ENCODE results near the gene MEGF11. TPM values are rescaled to one million over a fixed set of nuclear protein-coding genes. Genes with fewer than 3 reads are reported as not detected.

The MEGF11 gene
- total RNA-seq, 1 experiment from 2014 or later = 0.09 TPM

DNA sequence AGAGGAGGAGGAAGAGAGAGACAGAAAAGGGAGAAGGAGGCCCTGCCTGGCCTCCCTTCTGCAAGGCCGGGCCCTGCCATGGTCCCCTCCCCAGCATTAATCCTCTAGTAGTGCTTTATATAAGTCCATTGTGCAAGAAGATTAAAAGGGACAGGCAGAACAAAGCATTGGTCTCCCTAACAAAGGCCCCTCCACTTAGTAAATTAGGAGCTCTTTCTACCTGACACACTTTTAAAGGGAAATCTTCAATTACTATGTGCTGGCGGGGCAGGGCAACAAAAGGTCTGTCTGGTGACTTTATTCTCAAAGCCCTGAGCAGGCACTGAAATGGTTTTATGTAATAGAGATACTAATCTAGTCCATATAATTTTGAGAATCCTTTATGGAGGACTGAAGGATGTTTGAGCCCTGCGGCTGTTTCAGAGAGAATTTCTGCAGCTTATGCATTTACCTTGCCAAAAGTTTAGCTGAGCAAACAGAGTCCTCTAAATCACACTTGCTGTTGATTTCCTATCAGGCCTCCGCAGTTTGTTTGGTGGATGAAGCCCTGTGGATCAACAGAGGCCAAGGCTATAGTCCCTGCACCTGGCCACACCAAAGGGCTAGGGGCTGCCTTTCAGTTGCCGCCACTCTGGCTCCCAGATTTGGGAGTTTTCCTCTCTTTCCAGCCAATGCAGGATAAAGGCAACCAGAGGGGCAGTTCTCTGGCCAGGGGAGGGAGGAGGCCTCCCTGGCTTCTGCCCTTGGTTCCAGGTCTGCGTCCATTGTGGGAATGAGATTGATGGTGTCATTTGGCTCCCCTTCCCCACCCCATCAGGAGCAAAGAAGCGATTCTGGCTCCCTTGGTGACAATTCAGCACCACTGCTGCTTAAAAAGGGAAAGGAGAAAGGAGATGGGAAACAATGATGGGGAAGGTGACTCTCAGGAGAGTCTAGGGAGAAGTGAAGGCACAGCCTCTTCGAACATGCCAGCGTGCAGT is 148.0 kb downstream of the MEGF11 start:
- ChIA-PET CTCF (no interaction called here), POLR2A (no interaction called here)
- Mint-ChIP-seq H3K4me3 (ENCODE audit: unreplicated experiment) (no peak overlapping the region), H3K4me1 (ENCODE audit: insufficient read depth, unreplicated experiment) (no peaks in the 10 kb centered on the region), H3K36me3 (ENCODE audit: insufficient read depth, unreplicated experiment) (no peaks in the 10 kb centered on the region), H3K9me3 (ENCODE audit: unreplicated experiment) (no peaks in the 10 kb centered on the region), H3K27me3 (ENCODE audit: insufficient read depth, unreplicated experiment) (peaks cover 88% of the 10 kb centered on the region), H3K27ac (ENCODE audit: low read depth, unreplicated experiment) (no peak overlapping the region)
- DNase-seq (ENCODE audit: unreplicated experiment) = no peak
- BruUV-seq (replicated peaks) = no TSS peak
- TF ChIP-seq, protein P1, sequence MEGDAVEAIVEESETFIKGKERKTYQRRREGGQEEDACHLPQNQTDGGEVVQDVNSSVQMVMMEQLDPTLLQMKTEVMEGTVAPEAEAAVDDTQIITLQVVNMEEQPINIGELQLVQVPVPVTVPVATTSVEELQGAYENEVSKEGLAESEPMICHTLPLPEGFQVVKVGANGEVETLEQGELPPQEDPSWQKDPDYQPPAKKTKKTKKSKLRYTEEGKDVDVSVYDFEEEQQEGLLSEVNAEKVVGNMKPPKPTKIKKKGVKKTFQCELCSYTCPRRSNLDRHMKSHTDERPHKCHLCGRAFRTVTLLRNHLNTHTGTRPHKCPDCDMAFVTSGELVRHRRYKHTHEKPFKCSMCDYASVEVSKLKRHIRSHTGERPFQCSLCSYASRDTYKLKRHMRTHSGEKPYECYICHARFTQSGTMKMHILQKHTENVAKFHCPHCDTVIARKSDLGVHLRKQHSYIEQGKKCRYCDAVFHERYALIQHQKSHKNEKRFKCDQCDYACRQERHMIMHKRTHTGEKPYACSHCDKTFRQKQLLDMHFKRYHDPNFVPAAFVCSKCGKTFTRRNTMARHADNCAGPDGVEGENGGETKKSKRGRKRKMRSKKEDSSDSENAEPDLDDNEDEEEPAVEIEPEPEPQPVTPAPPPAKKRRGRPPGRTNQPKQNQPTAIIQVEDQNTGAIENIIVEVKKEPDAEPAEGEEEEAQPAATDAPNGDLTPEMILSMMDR (IDR thresholded peaks at IDR 0.05; ENCODE audit: unreplicated experiment) = no peak
- intact Hi-C loops (cut with micrococcal nuclease) = no loop called here

DNA sequence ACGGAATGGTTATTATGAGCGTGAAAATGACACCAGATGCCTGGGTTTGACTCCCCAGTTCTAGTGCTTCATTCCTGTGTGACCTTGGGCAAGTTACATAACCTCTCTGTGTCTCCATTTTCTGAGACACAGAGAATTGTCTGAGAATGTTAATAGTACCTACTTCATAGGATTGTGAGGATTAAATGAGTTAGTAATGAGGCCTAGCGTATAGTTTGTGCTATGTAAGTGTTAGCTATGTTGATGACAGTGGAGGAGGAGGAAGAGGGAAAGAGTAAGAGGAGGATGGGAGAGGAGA is 150.3 kb downstream of the MEGF11 start:
- Mint-ChIP-seq H3K27me3 (ENCODE audit: insufficient read depth, unreplicated experiment) (peaks cover 84% of the 10 kb centered on the region), H3K9me3 (ENCODE audit: unreplicated experiment) (no peaks in the 10 kb centered on the region), H3K27ac (ENCODE audit: low read depth, unreplicated experiment) (no peak overlapping the region), H3K4me3 (ENCODE audit: unreplicated experiment) (no peak overlapping the region), H3K36me3 (ENCODE audit: insufficient read depth, unreplicated experiment) (no peaks in the 10 kb centered on the region), H3K4me1 (ENCODE audit: insufficient read depth, unreplicated experiment) (no peaks in the 10 kb centered on the region)
- TF ChIP-seq, protein P1 (IDR thresholded peaks at IDR 0.05; ENCODE audit: unreplicated experiment) = no peak
- BruUV-seq (replicated peaks) = no TSS peak
- DNase-seq (ENCODE audit: unreplicated experiment) = no peak
- CTCF ChIA-PET = interaction anchor here (0.7 kb wide), 1 partner anchor 11 kb away, joined by 4 read pairs; no protein-coding TSS in a partner anchor
- POLR2A ChIA-PET = no interaction called here
- intact Hi-C loops (cut with micrococcal nuclease) = no loop called here

DNA sequence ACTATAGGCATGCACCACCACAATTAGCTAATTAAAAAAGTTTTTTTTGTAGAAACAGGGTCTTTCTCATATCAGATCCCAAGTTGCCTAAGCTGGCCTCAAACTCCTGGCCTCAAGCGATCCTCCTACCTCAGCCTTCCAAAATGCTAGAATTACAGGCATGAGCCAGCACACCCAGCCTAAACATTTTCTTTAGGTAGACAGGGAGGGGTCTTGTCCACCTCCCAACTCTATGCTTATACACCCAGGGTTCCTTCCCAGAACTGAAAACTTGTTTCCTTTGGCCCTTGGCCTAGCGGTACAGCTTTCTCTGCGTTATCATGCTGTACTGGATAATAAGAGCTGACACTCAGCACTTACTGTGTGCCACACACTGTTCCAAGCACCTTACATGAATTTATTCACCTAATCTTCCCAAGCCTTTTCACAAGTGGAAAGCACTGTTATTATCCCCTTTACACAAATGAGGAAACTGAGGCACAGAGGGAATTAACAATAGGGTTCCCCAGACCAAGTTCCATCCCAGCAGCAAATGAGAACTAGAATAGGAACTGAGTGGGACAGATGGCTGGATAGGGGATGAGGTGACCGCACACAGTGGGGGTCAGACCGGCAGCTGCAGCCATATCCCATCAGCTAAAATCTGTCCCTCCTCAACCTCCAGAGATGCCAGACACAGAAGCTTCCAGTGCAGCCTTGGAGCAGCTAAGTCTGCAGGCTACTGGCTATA is 150.8 kb downstream of the MEGF11 start:
- intact Hi-C loops (cut with micrococcal nuclease) = no loop called here

More for the DNA sequence above, 150.8 kb downstream of the MEGF11 start:
- ChIA-PET CTCF (interaction anchor here (0.7 kb wide), 1 partner anchor 12 kb away, joined by 4 read pairs; no protein-coding TSS in a partner anchor), POLR2A (interaction anchor here (0.7 kb wide), 1 partner anchor 1713 kb away, joined by 3 read pairs; no protein-coding TSS in a partner anchor)
- TF ChIP-seq, protein P1 (IDR thresholded peaks at IDR 0.05; ENCODE audit: unreplicated experiment) = no peak
- no peak for DNase-seq (ENCODE audit: unreplicated experiment)
- Mint-ChIP-seq H3K36me3 (ENCODE audit: insufficient read depth, unreplicated experiment) (no peaks in the 10 kb centered on the region), H3K27ac (ENCODE audit: low read depth, unreplicated experiment) (no peak overlapping the region), H3K9me3 (ENCODE audit: unreplicated experiment) (no peaks in the 10 kb centered on the region), H3K27me3 (ENCODE audit: insufficient read depth, unreplicated experiment) (peaks cover 84% of the 10 kb centered on the region), H3K4me1 (ENCODE audit: insufficient read depth, unreplicated experiment) (no peaks in the 10 kb centered on the region), H3K4me3 (ENCODE audit: unreplicated experiment) (no peak overlapping the region)
- BruUV-seq (replicated peaks) = no TSS peak
